Mesothelial cell of epicardium (in vitro differentiated cells): ENCODE measurements around the gene S100A13. TPM values are rescaled to one million over a fixed set of nuclear protein-coding genes. Genes with fewer than 3 reads are reported as not detected.

Source experiments
- DNase-seq, 2 experiments: peaks; one replicate each; pipeline ENCODE4 v3.0.0; 2021; ENCODE audit warnings: low spot score in 2 of 2; ENCODE audit not compliant: unreplicated experiment in 2 of 2
- H3K27ac Mint-ChIP-seq: 2 replicates; pipeline ENCODE4 v1.8.0; 2021; ENCODE audit warnings: mixed read lengths
- H3K27me3 Mint-ChIP-seq: 2 replicates; pipeline ENCODE4 v1.8.0; 2021; ENCODE audit warnings: low read depth, mixed read lengths
- H3K36me3 Mint-ChIP-seq: 2 replicates; pipeline ENCODE4 v1.8.0; 2021; ENCODE audit warnings: mixed read lengths
- H3K4me1 Mint-ChIP-seq: 2 replicates; pipeline ENCODE4 v1.8.0; 2021; ENCODE audit warnings: mixed read lengths
- H3K4me3 Mint-ChIP-seq: 2 replicates; pipeline ENCODE4 v1.8.0; 2021; ENCODE audit warnings: mild to moderate bottlenecking, moderate library complexity, mixed read lengths
- H3K9me3 Mint-ChIP-seq: 2 replicates; pipeline ENCODE4 v1.8.0; 2021; ENCODE audit warnings: mixed read lengths
- total RNA-seq: library from RNA; stranded (reverse); gene quantifications from 3 replicates; pipeline ENCODE4 v1.2.1, GENCODE V29; 2021
- TF ChIP-seq, protein P1 (sequence below): fragments of 200-600 bp; sonication (generic); IDR thresholded peaks from one replicate; pipeline ENCODE4 v1.5.0; 2021; ENCODE audit warnings: antibody characterized with exemption; ENCODE audit not compliant: unreplicated experiment

The S100A13 gene
- total RNA-seq, 1 donor from 2014 or later: 46.6 TPM

DNA sequence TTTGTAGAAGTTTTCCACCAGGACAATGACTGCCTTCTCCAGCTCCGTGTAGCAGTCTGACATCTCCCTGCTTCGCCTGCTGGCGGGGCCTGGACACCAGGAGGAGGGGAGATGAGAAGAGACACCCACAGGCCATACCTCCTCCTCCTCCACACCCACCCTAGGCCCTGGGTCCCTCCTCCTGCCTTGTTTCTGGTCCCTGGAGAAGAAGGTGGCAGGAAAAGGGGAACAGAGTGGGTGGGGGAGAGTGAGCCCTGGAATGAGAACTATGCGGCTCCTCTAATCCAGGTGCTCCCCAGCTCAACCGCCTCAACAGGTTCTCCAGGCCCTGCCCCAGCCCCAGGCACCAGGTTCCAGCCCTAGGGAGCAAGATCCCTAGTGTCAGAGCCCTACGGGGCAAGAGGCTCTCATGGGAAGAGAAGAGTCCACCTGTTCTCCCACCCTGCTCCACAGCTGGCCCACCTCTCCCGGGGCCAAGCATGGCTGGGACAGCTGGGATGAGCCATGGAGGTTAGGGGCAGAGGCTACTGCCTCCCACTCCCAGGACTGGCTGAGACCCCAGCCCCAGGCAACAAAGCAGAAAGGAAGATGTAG, 19.1 kb downstream of the S100A13 start:
- H3K4me3 Mint-ChIP-seq: no peak overlapping the region
- H3K4me1 Mint-ChIP-seq: peaks cover 54% of the 10 kb centered on the region
- H3K9me3 Mint-ChIP-seq: no peaks in the 10 kb centered on the region
- TF ChIP-seq, protein P1, sequence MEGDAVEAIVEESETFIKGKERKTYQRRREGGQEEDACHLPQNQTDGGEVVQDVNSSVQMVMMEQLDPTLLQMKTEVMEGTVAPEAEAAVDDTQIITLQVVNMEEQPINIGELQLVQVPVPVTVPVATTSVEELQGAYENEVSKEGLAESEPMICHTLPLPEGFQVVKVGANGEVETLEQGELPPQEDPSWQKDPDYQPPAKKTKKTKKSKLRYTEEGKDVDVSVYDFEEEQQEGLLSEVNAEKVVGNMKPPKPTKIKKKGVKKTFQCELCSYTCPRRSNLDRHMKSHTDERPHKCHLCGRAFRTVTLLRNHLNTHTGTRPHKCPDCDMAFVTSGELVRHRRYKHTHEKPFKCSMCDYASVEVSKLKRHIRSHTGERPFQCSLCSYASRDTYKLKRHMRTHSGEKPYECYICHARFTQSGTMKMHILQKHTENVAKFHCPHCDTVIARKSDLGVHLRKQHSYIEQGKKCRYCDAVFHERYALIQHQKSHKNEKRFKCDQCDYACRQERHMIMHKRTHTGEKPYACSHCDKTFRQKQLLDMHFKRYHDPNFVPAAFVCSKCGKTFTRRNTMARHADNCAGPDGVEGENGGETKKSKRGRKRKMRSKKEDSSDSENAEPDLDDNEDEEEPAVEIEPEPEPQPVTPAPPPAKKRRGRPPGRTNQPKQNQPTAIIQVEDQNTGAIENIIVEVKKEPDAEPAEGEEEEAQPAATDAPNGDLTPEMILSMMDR: no peak
- H3K27me3 Mint-ChIP-seq: no peaks in the 10 kb centered on the region
- H3K27ac Mint-ChIP-seq: peak overlapping the region; percentile 92
- peaks cover 3% of the 10 kb centered on the region for H3K36me3 Mint-ChIP-seq
- no peak for DNase-seq

DNA sequence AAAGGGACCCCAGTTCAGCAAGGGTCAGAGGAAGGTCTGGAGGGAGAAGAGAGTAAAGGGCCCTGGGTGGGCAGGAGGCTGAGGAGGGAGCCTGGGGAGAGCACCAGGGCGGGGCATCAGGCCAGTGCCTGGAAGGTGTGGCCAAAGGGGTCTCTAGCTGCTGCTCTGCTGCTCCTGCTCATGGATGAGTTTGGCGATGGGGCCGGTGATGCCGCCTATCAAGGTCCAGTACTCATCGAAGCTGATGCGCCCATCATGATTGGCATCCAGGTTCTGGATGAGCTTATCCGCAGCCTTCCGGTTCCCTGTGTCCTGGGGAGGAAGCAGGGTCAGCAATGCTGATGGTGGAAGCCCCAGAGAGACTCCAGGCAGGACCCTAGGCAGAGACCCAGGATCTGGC, 19.9 kb downstream of the S100A13 start:
- H3K4me3 Mint-ChIP-seq: no peak overlapping the region
- H3K36me3 Mint-ChIP-seq: peaks cover 3% of the 10 kb centered on the region
- H3K9me3 Mint-ChIP-seq: no peaks in the 10 kb centered on the region
- no peaks in the 10 kb centered on the region for H3K27me3 Mint-ChIP-seq
- TF ChIP-seq, protein P1: no peak
- H3K27ac Mint-ChIP-seq: no peak overlapping the region
- H3K4me1 Mint-ChIP-seq: peaks cover 48% of the 10 kb centered on the region
- no peak for DNase-seq

DNA sequence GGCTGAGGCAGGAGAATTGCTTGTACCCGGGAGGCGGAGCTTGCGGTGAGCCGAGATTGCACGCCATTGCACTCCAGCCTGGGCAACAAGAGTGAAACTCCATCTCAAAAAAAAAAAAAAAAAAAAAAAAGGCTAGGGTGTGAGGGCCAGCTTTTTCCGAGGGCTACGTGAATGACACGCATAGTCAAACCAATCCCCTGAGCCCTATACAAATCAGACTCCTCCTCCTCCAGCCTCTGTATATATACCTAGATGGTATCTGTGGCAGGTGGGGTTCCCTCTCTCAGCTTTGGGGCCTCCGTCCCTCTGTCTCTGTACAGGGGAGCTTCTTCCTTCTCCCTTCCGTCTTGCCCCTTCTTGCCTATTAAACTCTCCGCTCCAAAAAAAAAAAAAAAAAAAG, 21.1 kb downstream of the S100A13 start:
- peaks cover 36% of the 10 kb centered on the region for H3K4me1 Mint-ChIP-seq
- H3K27ac Mint-ChIP-seq: no peak overlapping the region
- H3K4me3 Mint-ChIP-seq: no peak overlapping the region
- H3K27me3 Mint-ChIP-seq: no peaks in the 10 kb centered on the region
- peaks cover 3% of the 10 kb centered on the region for H3K36me3 Mint-ChIP-seq
- TF ChIP-seq, protein P1: no peak
- no peak for DNase-seq
- H3K9me3 Mint-ChIP-seq: no peaks in the 10 kb centered on the region

DNA sequence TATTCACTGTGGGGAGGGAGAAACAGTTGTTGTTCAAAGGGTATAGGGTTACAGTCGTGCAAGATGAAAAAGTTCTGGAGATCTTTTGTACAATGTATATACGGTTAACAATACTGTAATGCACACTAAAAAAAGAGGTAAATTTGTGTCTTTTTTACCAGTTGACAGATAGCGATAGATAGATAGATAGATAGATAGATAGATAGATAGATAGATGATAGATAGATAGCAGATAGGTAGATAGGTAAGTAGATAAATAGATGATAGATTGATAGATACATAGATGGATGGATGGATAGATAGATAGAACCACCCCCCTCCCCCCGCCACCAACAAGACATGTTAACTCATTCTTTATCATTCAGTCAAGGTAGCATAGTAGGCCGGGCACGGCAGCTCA, 24.6 kb downstream of the S100A13 start:
- peaks cover 6% of the 10 kb centered on the region for H3K4me1 Mint-ChIP-seq
- TF ChIP-seq, protein P1: no peak
- no peak overlapping the region for H3K4me3 Mint-ChIP-seq
- no peak for DNase-seq
- no peaks in the 10 kb centered on the region for H3K9me3 Mint-ChIP-seq
- H3K27me3 Mint-ChIP-seq: no peaks in the 10 kb centered on the region
- no peak overlapping the region for H3K27ac Mint-ChIP-seq
- H3K36me3 Mint-ChIP-seq: peaks cover 3% of the 10 kb centered on the region

DNA sequence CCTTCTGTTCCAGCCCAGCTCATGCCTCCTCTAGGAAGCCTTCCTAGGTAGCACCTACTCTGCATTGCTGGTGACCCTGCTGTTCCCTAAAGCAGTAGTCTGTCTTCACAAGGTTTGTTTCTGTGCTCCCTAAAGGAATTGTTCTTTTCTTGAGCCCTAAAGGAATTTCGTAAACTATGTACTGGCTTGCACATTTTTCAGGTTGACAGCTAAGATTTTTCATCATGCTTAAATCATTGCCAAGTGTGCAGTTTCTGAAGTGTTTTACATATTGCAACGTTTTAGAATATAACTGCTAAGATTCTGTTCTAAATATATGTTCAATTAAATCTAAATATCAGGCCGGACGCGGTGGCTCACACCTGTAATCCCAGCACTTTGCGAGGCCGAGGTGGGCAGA, 27.5 kb downstream of the S100A13 start:
- DNase-seq: no peak
- no peak overlapping the region for H3K27ac Mint-ChIP-seq
- no peaks in the 10 kb centered on the region for H3K27me3 Mint-ChIP-seq
- H3K4me1 Mint-ChIP-seq: peaks cover 3% of the 10 kb centered on the region
- TF ChIP-seq, protein P1: no peak
- H3K4me3 Mint-ChIP-seq: no peak overlapping the region
- no peaks in the 10 kb centered on the region for H3K36me3 Mint-ChIP-seq
- no peaks in the 10 kb centered on the region for H3K9me3 Mint-ChIP-seq
